ENCODE results near the gene PPP6R2.

The PPP6R2 gene, protein sequence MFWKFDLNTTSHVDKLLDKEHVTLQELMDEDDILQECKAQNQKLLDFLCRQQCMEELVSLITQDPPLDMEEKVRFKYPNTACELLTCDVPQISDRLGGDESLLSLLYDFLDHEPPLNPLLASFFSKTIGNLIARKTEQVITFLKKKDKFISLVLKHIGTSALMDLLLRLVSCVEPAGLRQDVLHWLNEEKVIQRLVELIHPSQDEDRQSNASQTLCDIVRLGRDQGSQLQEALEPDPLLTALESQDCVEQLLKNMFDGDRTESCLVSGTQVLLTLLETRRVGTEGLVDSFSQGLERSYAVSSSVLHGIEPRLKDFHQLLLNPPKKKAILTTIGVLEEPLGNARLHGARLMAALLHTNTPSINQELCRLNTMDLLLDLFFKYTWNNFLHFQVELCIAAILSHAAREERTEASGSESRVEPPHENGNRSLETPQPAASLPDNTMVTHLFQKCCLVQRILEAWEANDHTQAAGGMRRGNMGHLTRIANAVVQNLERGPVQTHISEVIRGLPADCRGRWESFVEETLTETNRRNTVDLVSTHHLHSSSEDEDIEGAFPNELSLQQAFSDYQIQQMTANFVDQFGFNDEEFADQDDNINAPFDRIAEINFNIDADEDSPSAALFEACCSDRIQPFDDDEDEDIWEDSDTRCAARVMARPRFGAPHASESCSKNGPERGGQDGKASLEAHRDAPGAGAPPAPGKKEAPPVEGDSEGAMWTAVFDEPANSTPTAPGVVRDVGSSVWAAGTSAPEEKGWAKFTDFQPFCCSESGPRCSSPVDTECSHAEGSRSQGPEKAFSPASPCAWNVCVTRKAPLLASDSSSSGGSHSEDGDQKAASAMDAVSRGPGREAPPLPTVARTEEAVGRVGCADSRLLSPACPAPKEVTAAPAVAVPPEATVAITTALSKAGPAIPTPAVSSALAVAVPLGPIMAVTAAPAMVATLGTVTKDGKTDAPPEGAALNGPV

DNA sequence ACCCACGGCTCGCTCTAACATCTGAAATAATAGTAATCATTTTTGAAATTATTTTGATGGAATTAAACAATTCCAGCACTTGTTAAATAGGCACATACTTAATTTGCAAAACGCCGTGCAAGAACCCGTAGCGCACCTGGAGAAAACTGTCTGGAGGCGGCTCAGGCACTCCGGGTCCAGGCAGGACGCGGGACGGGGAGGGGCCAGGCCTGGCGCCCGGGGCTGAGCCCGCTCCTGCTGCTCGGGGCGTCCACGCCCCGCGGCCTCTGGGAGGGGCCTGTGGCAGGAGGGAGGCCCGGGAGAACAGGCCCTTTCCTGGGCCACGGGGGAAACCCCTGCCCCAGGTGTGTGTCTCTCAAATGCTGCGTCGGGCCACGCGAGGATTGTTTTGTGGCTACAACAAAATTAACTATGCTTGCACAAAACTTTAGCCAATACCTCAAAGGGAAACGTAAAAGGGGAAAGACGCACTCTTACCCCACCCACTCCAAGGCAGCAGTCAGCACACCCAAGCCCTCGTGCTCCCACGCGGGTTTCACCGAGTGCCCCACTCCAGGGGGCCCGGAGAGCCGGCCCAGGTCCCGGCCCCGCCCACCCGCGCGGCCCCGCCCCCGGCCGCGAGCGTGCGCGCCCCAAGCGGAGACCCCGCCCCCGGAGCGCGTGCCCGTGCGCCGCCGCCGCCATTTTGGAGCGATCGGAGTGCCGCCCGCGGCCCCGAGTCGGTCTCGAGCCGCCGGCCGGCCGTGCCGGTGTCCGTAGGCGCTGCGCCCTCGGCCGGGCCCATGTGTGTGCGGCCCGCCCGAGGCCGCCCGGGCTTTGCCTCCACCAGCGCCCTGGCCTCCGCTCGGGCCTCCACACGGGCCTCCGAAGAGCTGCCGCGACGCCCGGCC, at the start of gene PPP6R2:
TSS of gene PPP6R2 (plus strand) at position 677 of the 890 bp plus-strand sequence. CDS start 50,582 bp downstream, outside the sequence.
- no peak for DNase-seq

DNA sequence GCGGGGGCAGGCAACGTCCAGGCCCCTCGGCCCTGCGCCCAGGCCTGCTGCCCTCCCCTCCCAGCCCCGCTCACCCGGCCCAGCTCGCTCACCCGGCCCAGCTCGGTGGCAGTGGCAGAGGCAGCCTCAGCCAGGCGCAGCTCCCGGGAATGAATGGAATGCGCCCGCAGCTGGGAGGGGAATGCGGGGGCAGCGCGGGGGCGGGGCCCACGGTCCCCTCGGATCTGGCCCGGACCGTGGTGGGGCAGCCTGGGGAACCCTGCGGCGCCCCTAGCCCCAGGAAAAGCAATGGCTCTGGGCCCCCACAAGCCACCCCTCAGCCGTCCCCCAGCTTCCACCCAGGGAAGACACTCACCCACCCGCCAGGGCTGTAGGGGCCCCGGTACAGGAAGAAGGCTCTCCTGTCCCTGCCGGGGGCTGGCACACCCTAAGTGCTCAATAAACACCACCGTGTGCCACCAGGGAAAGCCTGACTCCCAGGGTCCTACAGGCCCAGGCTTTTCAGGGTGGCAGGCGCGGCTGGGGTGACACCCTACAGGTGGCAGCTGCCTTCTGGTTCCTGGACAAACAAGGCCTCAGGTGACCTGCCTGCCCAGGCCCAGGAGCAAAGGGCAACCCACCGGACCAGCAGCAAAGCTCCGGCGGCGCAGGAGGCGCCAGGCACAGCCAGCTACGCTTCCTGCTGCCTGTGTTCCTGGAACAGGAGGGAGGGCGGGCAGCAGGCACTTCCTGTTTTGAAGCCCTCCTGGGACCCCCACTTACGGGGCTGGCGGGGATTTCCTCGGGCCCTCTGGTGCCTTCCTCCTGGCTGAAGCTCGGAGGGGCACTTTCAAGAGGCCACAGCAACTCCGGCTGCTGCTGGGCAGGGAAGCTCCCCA, 49.4 kb upstream of the PPP6R2 start:
- DNase-seq, result no peak

DNA sequence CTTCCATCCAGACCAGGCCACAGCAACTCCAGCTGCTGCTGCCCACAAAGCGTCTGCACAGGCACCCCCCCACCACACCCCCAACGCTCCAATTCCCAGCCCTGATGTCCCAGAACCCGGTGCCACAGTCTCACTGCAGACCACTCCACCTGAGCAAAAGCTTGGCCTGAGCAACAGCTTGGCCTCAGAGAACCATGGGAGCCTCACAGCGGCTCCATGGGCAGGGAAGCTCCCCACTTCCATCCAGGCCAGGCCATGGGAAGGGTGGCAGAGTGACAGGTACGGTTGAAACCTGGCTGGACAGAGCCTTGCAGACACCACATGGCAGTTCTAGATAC, 48.8 kb upstream of the PPP6R2 start:
- no peak for DNase-seq

DNA sequence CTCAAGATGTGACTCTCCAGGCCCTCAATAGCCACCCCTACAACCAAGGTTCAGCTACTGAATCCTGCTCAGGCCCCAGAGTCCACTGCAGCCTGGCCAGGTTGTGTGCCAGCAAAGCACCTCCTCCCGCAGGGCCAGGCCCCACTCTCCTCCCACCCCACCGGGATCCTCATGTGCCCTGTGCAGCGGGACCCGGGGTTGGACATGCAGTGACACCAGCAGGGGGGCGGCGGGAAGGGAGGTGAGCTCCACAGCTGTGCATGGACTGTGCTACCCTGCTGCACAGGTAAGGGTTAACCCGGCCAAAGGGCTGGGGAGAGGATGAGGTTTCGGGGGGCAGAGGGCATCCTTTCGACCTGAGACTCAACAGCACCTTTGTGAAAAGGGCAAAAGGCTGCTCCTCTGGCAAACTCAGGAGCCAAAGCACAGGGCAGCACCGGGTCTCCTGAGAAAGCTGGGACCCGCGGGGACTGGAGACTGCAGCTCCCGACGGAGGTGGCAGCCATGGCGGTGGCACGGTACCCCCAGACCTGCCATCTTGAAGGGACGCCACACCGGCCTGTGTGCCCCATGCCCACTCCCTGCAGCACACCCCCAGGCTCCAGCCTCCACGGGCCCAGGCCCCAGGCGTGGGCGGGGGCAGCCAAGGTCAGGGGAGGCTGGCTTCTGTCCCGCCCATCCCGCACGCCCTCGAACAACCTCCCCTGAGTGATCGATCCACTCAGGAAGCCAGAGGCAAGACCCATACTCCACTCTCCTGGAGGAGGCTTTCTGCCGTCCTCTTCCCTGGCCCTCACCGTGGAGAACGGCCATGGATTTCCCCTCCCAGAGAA, 46.3 kb upstream of the PPP6R2 start:
- DNase-seq, result no peak

DNA sequence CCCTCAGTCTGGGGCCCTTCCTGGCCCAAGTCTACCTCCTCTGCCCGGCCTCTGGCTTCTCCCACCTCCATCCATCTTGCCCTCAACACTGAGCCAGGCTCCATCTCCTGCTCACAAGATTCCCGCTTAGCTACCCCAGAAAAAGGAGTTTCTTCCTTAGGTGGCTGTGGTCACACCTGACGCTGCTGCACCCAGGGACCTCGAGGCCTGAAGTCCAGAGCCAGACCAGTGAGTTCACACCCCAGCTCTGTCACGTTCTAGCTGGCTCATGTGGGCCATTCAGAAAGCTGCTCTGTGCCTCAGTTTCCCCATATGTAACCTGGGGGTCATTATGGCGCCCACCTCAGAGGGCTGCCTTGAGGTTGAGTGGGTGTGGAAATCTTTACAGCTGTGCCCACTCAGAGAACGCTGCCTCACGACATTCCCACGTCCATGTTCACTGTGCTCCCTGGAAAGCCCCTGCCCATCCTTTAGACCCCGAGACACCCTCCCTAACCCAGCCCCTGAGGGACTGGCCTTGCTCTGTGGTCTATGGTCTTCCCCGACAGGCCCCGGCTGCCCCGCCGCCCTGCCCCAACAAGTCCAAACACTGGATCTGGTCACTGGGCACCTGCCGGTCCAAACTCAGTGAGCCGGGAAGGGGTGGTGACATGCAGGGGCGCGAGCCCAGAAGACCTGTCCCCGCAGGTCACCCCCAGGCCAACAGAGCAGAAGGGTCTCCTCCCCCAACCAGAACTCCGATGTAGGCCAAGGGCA, 45.4 kb upstream of the PPP6R2 start:
- DNase-seq, result no peak

DNA sequence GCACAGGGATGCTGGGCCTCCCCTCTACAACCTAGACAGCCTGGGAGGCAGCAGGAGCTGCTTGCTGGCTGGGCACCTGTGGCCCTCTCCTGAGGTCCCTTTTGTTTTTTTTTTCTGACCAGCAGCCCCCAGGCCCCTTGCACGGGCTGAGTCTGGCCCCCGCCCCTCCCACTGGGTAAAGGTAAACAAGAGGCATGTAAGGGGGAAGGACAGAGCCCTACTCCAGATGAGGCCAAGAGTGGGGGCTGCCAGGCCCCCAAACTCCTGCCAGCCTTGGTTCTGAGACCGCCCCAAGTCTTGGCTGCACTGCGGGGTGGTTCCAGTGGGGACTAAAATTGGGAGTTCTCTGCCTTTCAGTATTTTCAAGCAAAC, 44.9 kb upstream of the PPP6R2 start:
- no peak for DNase-seq

DNA sequence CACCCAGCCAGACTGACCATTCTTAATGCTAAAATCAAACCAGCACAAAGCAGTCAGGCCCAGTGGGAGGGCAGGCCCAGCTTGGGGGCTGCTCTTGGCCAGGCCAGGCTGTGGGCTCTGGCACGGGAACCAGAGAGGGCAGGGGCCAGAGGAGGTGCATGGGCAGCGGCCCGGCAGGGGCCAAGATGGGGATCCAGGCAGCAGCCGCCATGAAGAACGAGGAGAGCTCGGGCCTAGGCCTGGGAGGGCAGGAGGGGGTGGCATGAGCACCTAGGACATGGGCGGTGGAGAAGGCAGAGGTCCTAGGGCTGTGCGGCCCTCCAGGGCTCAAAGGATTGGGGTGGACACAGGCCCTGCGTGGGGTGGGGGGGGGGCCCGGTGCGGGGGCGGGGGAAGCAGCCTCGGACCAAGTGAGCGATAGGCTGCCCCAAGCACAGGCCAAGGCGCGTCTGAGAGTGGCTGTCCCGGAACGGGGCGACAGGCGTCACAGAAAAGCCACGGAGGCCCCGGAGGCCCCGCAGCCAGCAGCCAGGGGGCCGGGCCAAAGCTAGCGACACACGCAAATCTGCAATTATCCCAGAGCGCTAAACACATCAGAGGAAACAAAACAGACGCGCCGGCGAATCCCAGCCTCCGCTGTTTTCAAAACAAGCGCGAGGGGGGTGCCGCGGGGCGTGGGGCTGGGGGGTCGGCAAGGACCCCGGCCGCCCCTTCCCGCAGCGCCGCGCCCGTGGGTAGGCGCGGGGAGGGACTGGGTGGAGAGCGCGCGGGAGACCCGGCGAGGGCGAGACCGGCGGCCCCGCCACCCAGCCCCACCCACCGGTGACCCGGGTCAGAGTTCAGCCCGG, 44.0 kb upstream of the PPP6R2 start:
- no peak for DNase-seq

DNA sequence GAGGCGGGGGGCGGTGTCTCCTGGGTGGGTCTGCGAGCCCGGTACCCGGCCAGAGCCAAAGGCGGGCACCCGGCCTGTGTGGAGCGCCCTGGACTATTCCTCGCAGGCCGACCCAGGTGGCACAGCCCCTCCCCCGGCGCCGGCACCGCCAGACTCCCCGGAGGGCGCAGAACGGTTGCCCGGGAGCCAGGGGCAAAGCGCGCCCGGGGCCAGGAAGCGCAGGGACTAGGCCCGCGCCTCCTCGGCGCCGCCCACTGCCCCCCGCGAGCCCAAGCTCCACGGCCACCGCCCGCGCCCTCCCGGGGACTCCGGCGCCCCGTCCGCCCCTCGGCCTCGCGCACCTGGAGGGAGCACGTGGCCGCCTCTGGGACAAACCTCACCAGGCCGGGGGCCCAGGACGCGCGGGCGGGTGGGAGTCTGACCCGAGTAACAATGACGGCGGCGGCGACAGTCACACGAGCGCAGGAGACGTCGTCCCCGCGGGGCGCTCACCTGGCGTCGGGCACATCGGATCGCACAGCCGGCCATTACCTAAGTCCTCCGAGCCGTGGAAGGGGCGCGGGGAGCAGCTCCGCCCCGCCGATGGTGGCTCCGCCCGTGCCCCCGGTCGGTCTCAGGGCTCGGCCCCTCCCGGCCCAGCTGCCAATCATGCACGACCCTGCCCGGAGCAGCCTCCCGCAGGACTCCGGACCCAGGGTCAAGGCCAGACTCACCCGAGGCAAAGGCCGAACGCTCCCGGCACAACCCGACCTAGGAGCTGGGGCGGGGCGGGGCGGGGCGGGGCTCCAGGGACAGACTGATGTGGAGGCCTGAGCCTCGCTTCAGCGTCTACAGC, 43.1 kb upstream of the PPP6R2 start:
- no peak for DNase-seq

DNA sequence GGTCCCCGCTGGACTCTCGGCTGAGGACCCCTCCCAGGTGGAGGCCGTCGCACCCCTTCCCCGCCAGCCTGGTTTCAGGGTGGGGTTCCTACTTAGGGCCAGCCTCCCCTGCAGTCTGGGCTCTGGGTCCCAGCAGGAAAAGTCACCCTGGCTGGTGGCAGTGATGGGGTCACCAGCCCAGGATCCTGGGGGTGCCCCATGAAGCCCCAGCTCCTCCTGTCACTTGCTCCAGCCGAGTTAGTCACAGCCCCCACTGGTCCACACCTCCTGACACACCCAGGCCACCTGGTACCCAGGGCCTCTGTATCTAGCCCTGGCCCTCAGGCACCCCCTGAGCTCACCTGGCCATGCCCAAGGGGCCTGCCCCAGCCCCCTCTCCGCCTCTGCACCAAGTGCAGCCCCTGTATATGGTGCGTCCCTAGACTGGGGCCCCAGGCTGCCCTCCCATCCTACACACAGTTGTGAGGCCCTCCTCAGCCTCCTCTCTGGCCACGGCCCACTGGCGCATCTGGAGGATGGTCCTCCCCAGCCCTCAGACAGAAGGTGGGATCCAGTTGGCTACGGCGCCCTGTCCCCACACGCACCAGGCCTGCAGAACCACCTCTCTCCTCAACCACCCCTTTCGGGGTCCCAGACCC, 42.4 kb upstream of the PPP6R2 start:
- DNase-seq, result no peak

DNA sequence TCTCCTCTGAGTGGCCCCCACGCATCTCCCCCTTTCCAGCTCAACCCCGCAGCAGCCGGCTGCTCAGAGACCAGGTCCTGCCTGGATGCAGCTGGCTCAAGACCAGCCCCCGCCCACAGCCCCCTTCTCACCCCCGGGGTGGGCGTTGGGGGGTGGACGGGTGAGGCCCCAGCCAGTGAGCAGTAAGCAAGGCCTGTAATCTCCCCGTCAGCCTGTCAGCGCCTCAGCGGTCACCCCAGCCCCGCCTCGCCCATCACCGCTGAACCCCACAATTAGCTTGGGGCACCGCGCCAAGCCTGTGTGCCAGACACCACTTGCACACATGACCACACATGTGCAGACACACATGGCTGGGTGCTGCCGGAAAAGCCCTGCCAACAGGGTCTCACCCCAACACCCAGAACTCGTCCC, 41.5 kb upstream of the PPP6R2 start:
- no peak for DNase-seq

DNA sequence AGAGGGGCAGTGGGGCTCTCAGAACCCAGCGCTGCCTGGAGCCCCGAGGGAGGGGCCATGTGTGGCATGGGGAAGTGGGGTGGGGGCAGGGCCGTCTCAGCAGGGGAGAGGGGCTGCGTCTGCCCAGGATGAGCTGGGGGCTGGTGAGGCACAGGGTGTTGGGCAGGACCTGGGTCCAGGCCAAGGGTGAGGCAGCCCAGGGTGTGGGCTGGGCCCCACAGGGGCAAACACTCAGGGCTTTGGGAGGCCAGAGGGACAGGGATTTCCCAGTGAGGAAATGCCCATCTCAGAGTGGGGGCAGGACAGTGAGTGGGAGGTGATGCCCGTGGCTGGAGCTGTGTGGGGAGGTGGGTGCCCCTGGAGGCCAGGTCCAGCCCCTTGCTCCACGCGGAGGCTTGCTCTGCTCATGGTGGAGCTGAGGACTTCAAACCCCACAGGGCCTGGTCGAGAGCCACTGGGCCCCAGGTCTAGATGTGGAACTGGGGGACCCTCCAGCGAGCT, 41.0 kb upstream of the PPP6R2 start:
- DNase-seq, result no peak

DNA sequence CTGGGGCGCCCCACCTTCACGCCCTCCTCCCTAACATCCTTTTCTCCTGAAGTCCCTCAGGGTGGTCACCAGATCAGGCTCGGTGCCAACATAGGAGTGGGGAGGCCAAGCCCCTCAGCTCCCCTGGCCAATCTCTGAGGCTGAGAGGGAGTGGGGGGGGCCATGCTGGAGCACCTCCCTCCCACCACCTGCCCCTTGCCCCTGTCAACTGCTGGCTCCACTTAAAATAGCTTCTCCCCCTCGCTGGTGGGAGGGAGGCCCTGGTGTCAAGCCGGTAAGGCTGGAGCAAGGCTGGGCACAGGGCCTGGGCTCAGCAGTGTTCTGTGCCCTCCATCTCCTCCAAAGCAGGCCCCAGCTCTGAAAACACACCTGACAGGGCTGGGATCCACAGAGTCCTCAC, 40.6 kb upstream of the PPP6R2 start:
- DNase-seq, result no peak

DNA sequence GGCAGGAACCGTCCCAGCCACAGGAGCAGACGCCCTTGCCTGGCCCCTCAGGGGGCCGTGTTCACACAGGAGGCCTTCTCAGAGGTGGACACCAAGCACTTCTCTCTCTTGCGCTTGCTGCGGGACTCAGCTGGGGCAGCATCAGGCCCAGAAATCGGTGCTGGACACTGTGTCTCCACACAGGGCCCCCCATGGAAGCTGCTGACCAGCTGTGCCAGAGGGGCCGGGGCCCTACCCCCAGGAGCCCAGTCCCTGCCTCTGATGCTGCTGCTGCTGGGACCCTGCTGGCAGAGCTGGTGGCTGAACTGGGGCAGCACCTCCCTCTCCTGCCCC, 39.6 kb upstream of the PPP6R2 start:
- no peak for DNase-seq

DNA sequence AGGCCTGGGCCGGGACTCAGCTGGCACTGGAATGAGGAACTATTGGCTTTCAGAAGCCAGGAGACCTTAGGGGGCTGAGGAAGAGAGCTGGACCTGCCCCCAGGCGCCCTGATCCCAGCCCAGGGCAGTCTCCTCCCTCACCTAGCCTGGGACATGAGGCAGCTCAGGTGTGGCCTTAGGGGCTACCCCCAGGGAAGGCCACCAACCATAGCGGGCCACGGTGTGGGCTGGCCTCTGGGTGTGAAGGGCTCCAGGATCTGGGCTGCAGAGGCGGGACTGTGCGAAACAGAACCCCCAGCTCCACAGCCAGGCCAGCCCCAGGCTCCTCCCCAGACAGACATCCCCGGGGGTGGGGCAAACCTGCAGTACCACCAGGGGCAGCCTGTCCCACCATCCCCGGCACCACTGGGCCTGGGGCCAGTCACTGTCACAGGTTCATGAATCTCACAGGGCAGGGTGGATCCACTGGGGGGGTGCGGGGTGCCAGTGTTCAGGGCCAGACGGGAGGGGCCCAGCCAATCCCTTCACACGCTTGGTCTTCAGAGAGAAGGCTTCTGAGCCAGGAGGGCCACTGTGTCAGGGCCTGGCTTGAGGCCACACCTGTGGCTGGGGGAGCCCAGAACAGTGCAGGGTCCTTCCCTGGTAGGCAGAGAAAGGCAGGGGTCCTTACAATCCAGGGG, 39.1 kb upstream of the PPP6R2 start:
- no peak for DNase-seq

DNA sequence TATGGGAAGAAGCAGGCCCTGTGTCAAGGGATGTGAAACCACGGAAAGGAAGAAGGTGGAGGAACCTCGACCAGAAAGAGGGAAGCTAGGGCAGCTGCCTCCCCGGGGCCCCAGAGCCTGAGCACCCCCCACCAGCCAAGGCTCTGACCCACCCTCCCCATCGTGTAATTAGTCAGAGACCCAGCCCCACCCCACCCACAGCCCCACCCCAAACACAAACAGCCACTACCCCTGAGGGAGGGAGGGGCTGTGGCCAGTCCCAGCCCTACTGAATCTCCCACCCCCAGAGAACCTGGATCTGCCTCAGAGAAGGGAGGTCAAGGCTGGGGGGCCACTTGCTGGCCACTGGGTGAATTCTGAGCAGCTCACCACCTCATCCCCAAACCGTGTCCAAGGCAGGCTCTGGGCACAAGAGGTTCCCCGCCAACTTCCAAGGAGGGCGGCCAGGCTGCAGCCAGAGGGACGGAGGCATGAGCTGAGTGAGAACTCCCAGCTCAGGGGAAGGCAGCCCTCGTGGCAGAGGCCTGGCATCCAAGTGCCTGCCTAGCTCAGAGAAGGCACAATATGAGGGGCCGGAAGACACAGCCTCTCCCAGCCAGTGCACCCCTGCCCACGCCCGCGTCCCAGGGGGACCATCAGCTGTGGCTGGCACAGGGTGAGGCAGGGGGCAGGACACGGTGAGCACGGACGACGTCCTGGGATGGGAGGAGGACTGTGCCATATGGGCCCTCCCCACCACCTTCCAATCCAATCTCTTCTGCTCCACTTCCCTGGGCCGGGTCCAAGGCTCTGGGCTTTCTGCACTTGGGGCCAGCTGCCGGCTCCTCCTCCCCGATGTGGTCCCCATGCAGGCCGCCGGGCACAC, 38.4 kb upstream of the PPP6R2 start:
- no peak for DNase-seq

DNA sequence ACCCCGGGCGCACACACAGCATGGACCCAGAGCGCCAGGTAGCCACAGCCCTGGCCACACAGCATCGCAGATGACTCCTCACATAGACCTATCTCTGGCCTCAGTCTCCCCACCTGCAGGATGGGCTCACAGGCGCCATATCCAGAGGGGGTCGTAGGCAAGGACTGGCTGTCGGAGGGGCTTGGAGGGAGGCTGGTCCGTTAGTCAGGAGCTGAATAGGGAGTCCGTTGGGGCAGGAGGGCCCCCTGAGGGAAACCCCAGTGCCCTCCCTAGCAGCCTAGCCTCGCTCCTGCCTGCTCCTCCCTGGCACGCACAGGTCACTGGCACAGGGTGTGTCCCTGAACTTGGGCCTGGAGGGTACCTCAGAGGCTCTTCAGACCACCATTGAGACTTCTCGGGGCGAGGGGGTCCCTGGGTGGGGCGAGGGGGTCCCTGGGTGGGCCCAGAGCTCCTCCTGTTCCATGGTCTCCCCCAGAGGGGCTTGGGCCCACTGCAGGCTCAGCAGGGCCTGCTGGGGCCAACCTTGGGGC, 37.7 kb upstream of the PPP6R2 start:
- no peak for DNase-seq
